HS-27A (cell line): Measurements from ENCODE around the gene SDHA.
"Not testable (repeated sequence)": the region's sequence is repeated elsewhere in the genome, so short reads cannot be mapped to it uniquely, and the experiment has no call there.

Source experiments
- DNase-seq: peaks from one replicate; pipeline ENCODE4 v3.0.0-alpha.2; 2012; ENCODE audit warnings: low read depth, missing footprints

SDHA gene

GRCh38 chr5:198516-199196 is 19.5 kb upstream of the SDHA start:
- no peak for DNase-seq

- DNase-seq: no peak
Measured at GRCh38 chr5:199197-199949, 18.7 kb upstream of the SDHA start.

GRCh38 chr5:199950-200645 is 18.0 kb upstream of the SDHA start:
- no peak for DNase-seq

GRCh38 chr5:200985-201384 is 17.1 kb upstream of the SDHA start:
- DNase-seq: no peak

GRCh38 chr5:201672-202071 is 16.4 kb upstream of the SDHA start:
- no peak for DNase-seq

GRCh38 chr5:203246-203930 is 14.7 kb upstream of the SDHA start:
- DNase-seq: no peak

- DNase-seq: no peak
Measured at GRCh38 chr5:204001-204400, 14.1 kb upstream of the SDHA start.

GRCh38 chr5:204462-204861 is 13.7 kb upstream of the SDHA start:
- no peak for DNase-seq

- no peak for DNase-seq
Measured at GRCh38 chr5:204966-205670, 13.0 kb upstream of the SDHA start.

- no peak for DNase-seq
Measured at GRCh38 chr5:206406-206805, 11.7 kb upstream of the SDHA start.

GRCh38 chr5:206927-207536 is 11.1 kb upstream of the SDHA start:
- no peak for DNase-seq

- DNase-seq: no peak
Measured at GRCh38 chr5:207599-207998, 10.5 kb upstream of the SDHA start.

- DNase-seq: no peak
Measured at GRCh38 chr5:208449-209114, 9.5 kb upstream of the SDHA start.

GRCh38 chr5:213803-214395 is 4.2 kb upstream of the SDHA start:
- no peak for DNase-seq

- not testable (repeated sequence) for DNase-seq
Measured at GRCh38 chr5:215256-215655, 2.9 kb upstream of the SDHA start.

- not testable (repeated sequence) for DNase-seq
Measured at GRCh38 chr5:216076-216475, 2.0 kb upstream of the SDHA start.

GRCh38 chr5:218457-219291 is 554 bp downstream of the SDHA start:
- peak; percentile 19 for DNase-seq

GRCh38 chr5:219460-219863 is 1.3 kb downstream of the SDHA start:
- peak; percentile 3 for DNase-seq

GRCh38 chr5:219991-220390 is 1.9 kb downstream of the SDHA start:
- DNase-seq: no peak
